Activated T-cell treated with anti-CD3 and anti-CD28 coated beads, Interleukin-2, amount 50 U/mL, for 24 hours (primary cell): ENCODE results near the gene NAP1L4.

Source experiments
- DNase-seq: peaks from one replicate; pipeline ENCODE4 v3.0.0-alpha.2; 2020
- H3K27ac Mint-ChIP-seq: 2 replicates; pipeline ENCODE4 v1.8.0; 2020; ENCODE audit warnings: mild to moderate bottlenecking, mixed read lengths
- H3K27me3 Mint-ChIP-seq: 2 replicates; pipeline ENCODE4 v1.8.0; 2020; ENCODE audit warnings: mixed read lengths
- H3K36me3 Mint-ChIP-seq: 2 replicates; pipeline ENCODE4 v1.8.0; 2020; ENCODE audit warnings: low read depth, mixed read lengths
- H3K4me1 Mint-ChIP-seq: 2 replicates; pipeline ENCODE4 v1.8.0; 2020; ENCODE audit warnings: low read depth, mixed read lengths
- H3K4me3 Mint-ChIP-seq: 2 replicates; pipeline ENCODE4 v1.8.0; 2020; ENCODE audit warnings: mild to moderate bottlenecking, moderate library complexity, mixed read lengths
- H3K9me3 Mint-ChIP-seq: 2 replicates; pipeline ENCODE4 v1.8.0; 2020; ENCODE audit warnings: mixed read lengths

NAP1L4 gene

DNA sequence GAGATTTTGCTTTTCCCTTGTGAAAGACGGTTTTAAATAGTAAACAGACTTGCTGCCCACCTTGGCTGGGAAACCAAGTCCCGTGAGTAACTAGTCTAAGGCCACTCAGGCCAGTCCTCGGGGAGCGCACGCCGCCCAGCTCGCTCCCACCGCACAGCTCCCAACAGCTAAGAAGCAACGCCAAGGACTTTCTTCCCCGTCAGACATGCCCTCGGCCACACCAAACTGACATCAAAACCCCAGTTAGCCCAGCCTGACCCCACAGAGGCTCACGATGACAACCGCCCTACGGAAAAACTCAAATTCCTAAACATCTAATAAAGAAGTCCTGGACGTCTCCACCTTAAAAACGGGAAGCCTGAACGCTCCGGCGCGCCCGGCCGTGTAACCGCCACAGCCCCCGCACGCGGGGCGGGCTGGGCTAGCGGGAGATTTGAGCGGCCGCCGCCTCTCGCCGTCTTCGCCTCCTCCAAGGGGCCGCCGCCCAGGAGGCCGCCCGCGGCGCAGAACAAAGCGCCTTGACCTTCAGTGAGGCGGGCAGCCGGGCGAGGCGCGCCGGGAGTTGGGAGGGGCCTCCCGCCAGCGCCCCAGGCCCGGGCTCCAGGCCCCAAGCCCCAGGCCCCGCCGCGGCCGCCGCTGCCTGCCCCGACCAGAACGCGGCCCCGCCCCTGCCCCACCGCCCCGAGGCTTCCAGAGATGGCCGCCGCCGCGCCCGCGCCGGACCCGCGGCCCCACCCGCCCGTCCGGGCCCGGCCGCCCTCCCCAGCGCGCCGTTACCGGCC lies 486 bp downstream of the NAP1L4 start:
- no peak for DNase-seq
- H3K27ac Mint-ChIP-seq, result peak overlapping the region; percentile 99
- no peaks in the 10 kb centered on the region for H3K27me3 Mint-ChIP-seq
- H3K9me3 Mint-ChIP-seq, result no peaks in the 10 kb centered on the region
- peaks cover 35% of the 10 kb centered on the region for H3K4me1 Mint-ChIP-seq
- H3K4me3 Mint-ChIP-seq, result peak overlapping the region; percentile 98
- peaks cover 55% of the 10 kb centered on the region for H3K36me3 Mint-ChIP-seq

DNA sequence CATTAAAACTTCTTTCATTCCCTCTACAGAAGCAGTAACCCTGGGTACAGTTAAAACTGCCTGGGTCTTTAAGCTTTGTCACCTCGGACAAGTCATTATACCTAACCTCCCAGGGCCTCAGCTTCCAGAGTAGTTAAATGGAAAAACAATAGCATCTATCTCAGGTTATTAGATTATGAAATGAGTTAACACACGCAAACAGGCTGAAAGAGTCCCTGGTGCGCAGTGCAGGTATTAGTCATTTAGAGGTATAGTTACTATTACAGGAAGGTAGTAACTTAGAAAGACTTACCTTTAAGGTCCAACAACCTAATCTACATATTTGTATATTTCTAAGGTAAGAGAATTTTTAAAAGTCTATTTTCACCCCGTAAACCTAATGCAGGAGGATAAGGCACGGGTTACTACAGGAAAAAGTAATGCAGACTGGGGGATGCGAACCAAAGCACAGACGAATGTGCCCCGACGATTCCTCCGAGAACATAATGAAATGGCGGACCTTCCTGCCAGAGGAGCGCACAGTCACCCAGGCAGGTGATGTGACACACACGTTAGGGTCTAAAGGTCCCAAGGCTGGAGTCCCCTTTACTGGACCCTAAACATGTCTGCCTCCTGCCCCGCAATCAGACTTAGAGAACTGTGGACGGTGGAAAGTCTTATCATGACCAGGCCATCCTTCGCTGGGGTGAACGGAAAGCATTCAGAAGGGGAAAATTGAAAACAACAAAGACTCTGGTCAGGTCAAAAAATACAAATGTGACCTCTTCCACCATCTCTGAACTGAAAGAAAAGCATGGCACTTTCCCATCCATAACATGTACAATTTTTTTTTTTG lies 1.3 kb downstream of the NAP1L4 start:
- Mint-ChIP-seq H3K27me3 (no peaks in the 10 kb centered on the region), H3K36me3 (peaks cover 63% of the 10 kb centered on the region), H3K9me3 (no peaks in the 10 kb centered on the region), H3K4me3 (peak overlapping the region; percentile 98), H3K27ac (peak overlapping the region; percentile 99), H3K4me1 (peaks cover 40% of the 10 kb centered on the region)
- DNase-seq, result peak; percentile 69

DNA sequence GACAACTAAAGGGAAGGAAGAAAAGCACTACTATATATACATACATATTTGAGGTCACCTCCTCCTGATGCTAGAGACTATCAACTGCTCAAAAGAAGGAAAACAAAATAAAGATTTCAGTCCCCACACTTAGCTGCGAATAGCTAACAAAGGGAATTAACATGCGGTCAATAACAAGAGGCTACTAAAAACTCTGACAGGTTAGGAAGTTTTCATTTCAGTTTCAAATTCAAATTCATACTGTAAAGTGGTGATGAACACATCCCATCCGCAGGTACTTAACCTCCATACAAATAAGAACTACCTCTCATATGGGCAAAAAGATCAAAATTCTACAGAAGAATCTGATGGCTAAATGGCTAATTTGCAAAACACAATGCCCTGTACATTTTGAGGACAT lies 2.6 kb downstream of the NAP1L4 start:
- H3K27ac Mint-ChIP-seq, result peak overlapping the region; percentile 99
- H3K4me1 Mint-ChIP-seq, result peaks cover 48% of the 10 kb centered on the region

DNA sequence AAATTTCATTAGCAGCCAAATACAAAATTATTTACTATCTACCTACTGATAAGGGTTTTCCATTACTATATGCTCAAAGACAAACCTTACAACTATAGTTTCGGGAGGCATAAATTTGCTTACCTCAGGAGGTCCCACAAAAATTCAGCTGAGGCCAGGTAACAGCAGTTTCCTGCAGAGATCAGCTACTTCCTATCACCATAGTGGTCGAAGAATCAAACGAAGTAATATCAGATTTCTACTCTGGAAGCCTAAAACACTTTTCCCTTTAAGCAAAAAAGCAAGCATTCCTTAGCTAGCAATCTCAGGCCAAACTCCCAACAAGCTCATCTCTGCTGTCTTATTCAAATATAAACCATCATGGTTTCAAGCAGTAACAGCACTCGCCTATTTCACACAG lies 3.1 kb downstream of the NAP1L4 start:
- Mint-ChIP-seq H3K4me1 (peaks cover 52% of the 10 kb centered on the region), H3K27me3 (no peaks in the 10 kb centered on the region), H3K9me3 (no peaks in the 10 kb centered on the region), H3K4me3 (peak overlapping the region; percentile 98), H3K36me3 (peaks cover 77% of the 10 kb centered on the region), H3K27ac (peak overlapping the region; percentile 99)
- no peak for DNase-seq

More for the DNA sequence above, 2.6 kb downstream of the NAP1L4 start:
- no peaks in the 10 kb centered on the region for H3K9me3 Mint-ChIP-seq
- peaks cover 73% of the 10 kb centered on the region for H3K36me3 Mint-ChIP-seq
- peak overlapping the region; percentile 98 for H3K4me3 Mint-ChIP-seq
- DNase-seq, result no peak
- H3K27me3 Mint-ChIP-seq, result no peaks in the 10 kb centered on the region

DNA sequence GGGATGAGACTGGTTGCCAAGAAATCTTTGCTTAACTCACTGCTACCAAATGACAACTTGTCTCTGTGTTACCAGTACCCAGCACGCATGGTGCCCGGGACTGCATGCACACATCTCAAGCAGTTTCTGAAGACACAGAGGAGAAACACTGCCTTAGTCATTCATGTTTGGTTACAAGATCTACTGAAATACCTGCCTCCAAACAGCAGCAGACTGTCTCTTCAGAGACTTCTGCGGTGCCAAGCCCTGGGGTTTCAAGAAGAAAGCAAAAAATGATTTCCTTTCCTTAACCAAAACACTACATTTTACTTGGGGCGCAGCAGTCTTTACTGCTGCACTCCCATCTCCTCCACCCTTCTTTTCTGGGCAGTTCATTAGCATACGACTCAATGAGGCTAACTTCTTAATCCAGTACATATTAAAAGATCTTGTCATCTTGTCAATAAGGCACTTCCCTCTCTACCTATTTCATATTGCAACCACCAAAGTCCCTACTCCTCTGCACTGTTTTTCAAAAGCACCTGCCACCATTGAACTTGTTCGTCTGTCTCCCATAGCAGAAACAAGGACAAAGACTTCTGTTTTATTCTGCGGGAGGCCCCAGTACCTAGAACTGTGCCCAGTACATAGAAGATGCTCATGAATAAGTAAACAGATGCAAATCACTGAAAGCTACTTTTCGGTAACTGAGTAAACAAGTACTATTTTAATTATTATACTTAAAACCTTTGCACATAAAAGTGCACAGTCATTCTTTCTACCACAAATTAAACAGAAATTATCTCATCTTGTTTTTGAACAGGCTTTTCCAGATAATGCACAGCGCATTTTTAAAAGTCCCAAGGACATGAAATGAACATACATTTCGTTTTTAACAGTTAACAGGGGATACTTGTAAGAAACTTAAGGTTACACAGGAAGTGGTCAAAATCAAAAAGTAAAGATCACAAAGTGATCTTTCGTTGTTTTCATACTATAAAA lies 4.0 kb downstream of the NAP1L4 start:
- H3K4me1 Mint-ChIP-seq, result peaks cover 61% of the 10 kb centered on the region
- peaks cover 85% of the 10 kb centered on the region for H3K36me3 Mint-ChIP-seq

DNA sequence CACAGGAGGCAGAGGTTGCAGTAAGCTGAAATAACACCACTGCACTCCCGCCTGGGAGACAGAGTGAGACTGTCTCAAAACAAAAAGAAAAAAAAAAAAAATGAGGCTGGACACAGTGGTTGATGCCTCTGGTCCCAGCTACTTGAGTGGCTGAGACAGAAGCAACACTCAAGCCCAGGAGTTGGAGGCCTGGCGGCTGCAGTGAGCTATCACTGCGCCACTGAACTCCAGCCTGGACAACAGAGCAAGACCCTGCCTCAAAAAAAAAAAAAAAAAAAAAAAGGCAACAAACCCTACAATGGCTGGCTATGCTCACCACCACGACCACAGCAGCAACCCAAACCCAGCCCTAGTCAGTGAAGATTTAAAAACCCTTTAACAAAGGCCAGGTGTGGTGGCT lies 8.2 kb downstream of the NAP1L4 start:
- Mint-ChIP-seq H3K27ac (peak overlapping the region; percentile 89), H3K27me3 (no peaks in the 10 kb centered on the region), H3K4me1 (peaks cover 72% of the 10 kb centered on the region), H3K4me3 (no peak overlapping the region), H3K36me3 (peaks cover 80% of the 10 kb centered on the region), H3K9me3 (no peaks in the 10 kb centered on the region)
- DNase-seq, result no peak

More for the DNA sequence above, 4.0 kb downstream of the NAP1L4 start:
- H3K9me3 Mint-ChIP-seq, result no peaks in the 10 kb centered on the region
- H3K27ac Mint-ChIP-seq, result peak overlapping the region; percentile 99
- H3K4me3 Mint-ChIP-seq, result peak overlapping the region; percentile 98
- H3K27me3 Mint-ChIP-seq, result no peaks in the 10 kb centered on the region
- DNase-seq, result peak; percentile 64

DNA sequence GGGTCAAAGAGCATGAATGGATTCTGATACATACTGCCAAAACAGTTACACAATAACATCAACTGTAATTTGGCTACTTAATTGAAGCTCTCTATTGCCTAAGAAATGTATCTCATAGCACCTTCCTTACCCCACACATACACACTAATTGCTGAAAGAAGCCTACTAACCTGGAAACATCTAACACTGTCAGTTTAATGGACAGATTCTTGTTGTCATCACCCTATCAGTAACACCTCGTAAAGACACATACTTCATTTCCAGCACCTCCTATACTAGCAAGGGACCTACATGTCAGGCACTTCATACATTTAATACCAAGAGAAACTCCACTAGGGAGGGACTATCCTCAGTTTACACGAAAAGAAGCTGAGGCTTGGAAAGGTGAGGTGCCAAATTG lies 9.9 kb downstream of the NAP1L4 start:
- peak overlapping the region; percentile 49 for H3K27ac Mint-ChIP-seq
- H3K9me3 Mint-ChIP-seq, result no peaks in the 10 kb centered on the region
- DNase-seq, result no peak
- H3K36me3 Mint-ChIP-seq, result peaks cover 81% of the 10 kb centered on the region
- H3K4me3 Mint-ChIP-seq, result no peak overlapping the region
- no peaks in the 10 kb centered on the region for H3K27me3 Mint-ChIP-seq
- peaks cover 71% of the 10 kb centered on the region for H3K4me1 Mint-ChIP-seq

DNA sequence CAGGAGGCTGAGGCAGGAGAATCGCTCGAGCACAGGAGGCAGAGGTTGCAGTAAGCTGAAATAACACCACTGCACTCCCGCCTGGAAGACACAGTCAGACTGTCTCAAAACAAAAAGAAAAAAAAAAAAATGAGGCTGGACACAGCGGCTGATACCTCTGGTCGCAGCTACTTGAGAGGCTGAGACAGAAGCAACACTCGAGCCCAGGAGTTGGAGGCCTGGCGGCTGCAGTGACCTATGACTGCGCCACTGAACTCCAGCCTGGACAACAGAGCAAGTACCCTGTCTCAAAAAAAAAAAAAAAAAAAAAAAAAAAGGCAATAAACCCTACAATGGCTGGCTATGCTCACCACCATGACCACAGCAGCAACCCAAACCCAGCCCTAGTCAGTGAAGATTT lies 11.0 kb downstream of the NAP1L4 start:
- Mint-ChIP-seq H3K27ac (peak overlapping the region; percentile 26), H3K27me3 (no peaks in the 10 kb centered on the region), H3K4me3 (no peak overlapping the region), H3K9me3 (no peaks in the 10 kb centered on the region), H3K36me3 (peaks cover 81% of the 10 kb centered on the region), H3K4me1 (peaks cover 72% of the 10 kb centered on the region)
- DNase-seq, result no peak

DNA sequence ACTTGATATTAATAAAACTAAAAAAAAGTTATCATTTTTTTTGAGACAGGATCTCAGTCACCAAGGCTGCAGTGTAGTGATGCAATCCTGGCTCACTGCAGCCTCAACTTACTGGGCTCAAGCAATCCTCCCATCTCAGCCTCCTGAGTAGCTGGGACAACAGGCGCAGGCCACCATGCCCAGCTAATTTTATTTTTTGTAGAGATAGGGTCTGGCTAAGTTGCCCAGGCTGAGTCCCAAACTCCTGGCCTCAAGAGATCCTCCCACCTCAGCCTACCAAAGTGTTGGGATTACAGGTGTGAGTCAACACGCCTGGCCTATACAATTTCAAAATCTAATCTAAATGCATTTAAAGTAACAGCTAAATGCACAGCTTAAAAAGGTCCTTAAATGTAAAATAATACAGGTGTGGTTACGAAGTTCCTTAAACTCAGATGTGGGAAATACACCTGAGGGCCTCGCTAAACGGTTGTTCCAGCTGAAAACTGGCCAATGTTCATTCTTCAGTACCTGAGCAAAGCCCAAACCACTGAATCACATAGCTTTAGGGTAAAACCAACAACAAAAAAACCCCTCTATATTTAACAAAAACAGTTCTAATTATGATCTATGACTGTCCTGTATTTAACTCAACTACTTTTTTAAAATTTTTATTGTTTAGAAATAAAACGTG lies 11.8 kb downstream of the NAP1L4 start:
- H3K36me3 Mint-ChIP-seq, result peaks cover 85% of the 10 kb centered on the region
- H3K4me1 Mint-ChIP-seq, result peaks cover 73% of the 10 kb centered on the region
- no peak overlapping the region for H3K4me3 Mint-ChIP-seq
- DNase-seq, result no peak
- H3K27ac Mint-ChIP-seq, result peak overlapping the region; percentile 18
- H3K9me3 Mint-ChIP-seq, result no peaks in the 10 kb centered on the region
- H3K27me3 Mint-ChIP-seq, result no peaks in the 10 kb centered on the region

DNA sequence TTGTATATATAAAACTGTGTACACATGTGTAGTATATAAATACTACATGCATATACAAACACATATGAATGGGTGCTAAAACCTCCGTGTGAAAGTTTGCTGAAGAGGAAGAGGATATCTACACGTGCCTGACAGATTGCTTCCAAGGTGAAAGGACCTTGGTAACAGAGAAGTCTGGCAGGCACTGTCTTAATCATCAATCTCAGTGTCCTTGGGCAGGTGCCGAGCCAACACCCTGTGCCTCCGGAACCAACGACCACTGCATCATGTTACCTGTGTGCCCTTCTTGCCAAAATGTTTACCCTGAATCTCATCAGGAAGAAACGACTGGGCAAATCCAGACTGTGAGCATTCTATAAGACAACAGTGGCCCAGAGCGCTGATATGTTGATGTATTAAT lies 15.0 kb downstream of the NAP1L4 start:
- no peaks in the 10 kb centered on the region for H3K9me3 Mint-ChIP-seq
- no peak for DNase-seq
- H3K4me1 Mint-ChIP-seq, result peaks cover 60% of the 10 kb centered on the region
- H3K27ac Mint-ChIP-seq, result peak overlapping the region; percentile 75
- H3K27me3 Mint-ChIP-seq, result no peaks in the 10 kb centered on the region
- H3K36me3 Mint-ChIP-seq, result peaks cover 84% of the 10 kb centered on the region
- H3K4me3 Mint-ChIP-seq, result no peak overlapping the region

DNA sequence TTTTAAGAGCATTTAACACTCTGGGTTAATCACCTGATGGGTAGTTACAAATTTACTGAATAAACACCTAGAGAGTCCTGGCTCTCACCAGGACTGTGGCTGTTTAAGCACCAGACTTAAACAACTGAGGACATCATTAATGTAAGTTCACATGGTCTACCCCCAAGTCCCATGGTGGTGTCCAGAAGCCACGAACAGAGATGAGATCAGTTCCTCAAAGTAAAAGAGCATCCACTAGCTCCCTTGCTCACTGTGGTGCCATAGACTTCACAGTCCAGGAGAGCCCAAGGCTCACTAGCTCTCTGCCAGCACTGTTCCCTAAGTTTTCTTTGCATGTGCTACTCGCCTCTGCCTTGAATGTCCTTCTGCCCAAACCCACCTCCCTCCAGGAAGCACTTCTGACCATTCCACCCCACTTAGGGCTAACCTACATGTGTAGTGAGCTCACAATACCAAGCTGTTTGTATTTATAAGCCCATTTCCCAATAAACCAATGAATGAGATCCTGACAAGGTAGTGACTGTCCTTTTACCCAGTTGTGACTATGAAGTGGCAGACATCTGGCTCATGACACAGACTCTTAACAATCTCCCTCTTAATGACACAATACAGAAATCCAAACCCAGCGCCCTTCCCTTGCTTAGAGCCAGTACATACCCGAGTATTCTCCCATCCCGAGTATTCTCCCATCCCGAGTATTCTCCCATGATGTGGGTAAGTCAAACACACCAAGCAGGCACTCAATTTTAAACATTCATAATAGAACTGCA lies 15.7 kb downstream of the NAP1L4 start:
- peaks cover 54% of the 10 kb centered on the region for H3K4me1 Mint-ChIP-seq
- no peaks in the 10 kb centered on the region for H3K27me3 Mint-ChIP-seq
- peak overlapping the region; percentile 71 for H3K27ac Mint-ChIP-seq
- no peaks in the 10 kb centered on the region for H3K9me3 Mint-ChIP-seq
- DNase-seq, result no peak
- H3K36me3 Mint-ChIP-seq, result peaks cover 85% of the 10 kb centered on the region
- H3K4me3 Mint-ChIP-seq, result no peak overlapping the region

DNA sequence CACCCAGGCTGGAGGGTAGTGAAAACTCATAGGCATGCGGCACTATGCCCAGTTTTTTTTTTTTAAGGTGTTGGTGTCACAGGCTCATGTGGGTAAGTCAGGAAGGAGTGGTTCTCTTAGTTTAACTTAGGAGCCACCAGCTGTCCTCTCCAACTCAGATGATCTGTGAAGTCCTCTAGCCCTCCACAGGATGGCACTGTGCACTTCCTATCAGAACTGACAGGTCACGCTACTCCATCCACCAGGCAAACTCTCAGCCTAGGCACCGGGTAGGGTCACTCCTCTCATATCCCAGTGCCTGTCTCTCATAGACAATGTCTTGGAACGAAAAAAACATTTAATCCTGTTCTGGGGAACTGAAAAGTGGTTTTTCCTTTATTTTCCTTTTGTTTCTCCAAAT lies 16.5 kb downstream of the NAP1L4 start:
- peaks cover 94% of the 10 kb centered on the region for H3K36me3 Mint-ChIP-seq
- H3K4me1 Mint-ChIP-seq, result peaks cover 50% of the 10 kb centered on the region
- H3K4me3 Mint-ChIP-seq, result no peak overlapping the region
- peak overlapping the region; percentile 90 for H3K27ac Mint-ChIP-seq
- no peaks in the 10 kb centered on the region for H3K27me3 Mint-ChIP-seq
- H3K9me3 Mint-ChIP-seq, result no peaks in the 10 kb centered on the region
- no peak for DNase-seq

DNA sequence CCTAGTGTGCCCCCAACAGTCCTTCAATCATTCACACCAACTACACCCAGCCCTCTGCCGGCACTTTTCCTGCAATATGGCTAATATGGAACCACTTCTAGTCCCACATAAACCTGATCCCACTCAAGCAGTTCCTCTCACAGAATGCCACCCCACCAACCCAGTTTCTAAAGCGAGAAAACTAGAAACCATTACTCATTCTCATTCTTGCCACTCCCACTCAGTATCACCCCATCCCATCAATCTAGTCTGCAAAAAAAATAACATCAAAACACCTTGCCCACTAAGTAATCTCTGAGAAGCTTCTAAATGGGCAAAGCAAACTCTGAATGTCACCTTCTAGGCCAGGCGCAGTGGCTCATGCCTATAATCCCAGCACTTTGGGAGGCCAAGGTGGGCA lies 17.9 kb downstream of the NAP1L4 start:
- Mint-ChIP-seq H3K27ac (peak overlapping the region; percentile 90), H3K4me3 (no peak overlapping the region), H3K27me3 (no peaks in the 10 kb centered on the region), H3K9me3 (no peaks in the 10 kb centered on the region), H3K36me3 (peaks cover 99% of the 10 kb centered on the region), H3K4me1 (peaks cover 45% of the 10 kb centered on the region)
- DNase-seq, result no peak
